Eye (tissue), 1 donor: ENCODE data around the gene CERKL.
"Not testable (repeated sequence)": the region's sequence is repeated elsewhere in the genome, so short reads cannot be mapped to it uniquely, and the experiment has no call there.

Source experiments
- DNase-seq: peaks from one replicate; pipeline ENCODE4 v3.0.0-alpha.2; 2015

Gene CERKL

DNA sequence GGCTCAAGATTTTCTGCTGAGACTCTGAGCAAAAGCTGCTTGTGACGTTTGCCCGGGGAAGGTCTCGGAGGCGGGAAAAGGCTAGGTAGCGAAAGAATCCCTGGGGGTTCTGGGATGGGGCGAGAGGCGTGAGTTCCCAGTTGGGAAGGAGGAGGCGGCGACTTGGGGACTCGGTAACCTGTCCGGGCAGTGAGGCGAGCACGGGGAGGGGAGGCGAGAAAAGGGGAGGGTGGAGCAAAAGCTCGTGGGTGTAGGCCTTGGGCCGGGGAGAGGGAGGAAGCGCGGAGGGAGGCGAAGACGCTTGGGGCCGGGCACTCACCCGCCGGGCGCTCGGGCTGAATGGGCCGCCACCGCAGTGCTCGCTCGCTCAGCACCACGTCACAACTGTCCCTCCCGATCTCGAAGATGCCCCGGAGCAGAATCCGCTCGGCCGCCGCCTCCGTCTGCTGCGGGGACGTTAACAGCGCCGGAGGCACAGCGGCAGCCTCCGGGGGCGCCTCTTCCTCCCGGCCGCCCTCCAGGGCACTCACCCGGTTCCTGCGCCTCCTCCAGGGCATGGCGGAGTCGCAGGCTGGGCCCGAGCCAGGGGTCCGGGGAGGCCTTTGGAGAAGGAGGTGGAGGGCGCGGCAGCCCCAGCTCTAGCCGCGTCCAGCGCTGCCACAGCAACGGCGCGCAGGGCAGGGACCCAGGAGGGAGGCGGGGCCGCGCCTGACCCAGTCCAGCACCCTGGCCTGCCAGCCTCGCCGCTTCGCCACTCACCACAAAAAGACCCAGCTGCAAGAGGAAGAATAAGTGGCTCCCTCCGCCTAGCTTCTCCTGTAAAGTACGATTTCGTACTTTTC, at the start of gene CERKL:
Gene CERKL (minus strand): TSS at position 656 of the 842 bp plus-strand sequence. CDS start 99 bp downstream, at position 557.
- peak; percentile 75 for DNase-seq

- DNase-seq, result not testable (repeated sequence)
Observed at GRCh38 chr2:181702519-181702918, 45.6 kb upstream of the CERKL start.

DNA sequence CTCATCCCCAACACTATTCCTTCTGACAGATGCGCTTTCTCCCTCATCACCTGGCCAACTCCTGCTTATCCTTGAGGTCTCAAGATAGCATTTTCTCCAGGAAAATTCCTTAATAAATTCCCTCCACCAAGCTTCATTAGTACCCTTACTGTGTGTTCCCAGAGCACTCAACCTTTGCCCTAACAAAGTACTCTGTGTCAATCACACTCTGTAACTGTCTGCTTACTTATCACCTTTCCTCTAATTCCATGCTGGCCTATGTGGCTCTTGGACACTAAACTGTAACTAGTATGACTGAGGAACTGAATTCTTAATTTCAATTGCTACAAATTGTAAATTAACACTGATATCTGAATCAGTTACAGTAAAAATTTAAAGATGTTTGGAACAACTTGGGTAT, 41.3 kb upstream of the CERKL start:
- no peak for DNase-seq

DNA sequence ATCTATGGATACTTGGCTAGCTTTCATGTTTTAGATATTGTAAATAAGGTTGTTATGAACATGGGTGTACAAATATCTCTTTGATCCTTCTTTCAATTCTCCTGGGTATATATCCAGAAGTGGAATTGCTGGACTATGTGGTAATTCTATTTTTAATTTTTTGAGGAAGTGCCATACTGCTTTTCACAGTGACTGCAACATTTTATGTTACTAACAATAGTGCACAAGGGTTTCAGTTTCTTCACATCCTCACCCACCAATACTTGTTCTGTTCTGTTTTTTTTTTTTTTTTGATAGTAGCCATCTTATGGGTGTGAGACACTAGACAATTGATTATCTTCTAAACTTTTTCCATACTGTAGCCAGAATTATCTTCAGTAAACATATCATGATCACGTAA, 40.7 kb upstream of the CERKL start:
- no peak for DNase-seq

DNA sequence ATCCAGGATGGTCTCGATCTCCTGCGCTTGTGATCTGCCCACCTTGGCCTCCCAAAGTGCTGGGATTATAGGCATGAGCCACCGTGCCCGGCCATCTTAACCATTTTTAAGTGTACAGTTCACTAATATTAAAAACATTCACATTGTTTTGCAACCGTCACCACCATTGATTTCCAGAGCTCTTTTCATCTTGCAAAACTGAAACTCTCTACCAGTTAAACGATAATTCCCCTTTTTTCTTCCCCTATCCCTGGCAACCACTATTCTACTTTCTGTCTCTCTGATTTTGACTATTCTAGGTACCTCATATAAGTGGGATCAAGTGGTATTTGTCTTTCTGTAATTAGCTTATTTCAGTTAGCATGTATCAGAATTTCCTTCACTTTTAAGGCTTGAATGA, 40.2 kb upstream of the CERKL start:
- no peak for DNase-seq

DNA sequence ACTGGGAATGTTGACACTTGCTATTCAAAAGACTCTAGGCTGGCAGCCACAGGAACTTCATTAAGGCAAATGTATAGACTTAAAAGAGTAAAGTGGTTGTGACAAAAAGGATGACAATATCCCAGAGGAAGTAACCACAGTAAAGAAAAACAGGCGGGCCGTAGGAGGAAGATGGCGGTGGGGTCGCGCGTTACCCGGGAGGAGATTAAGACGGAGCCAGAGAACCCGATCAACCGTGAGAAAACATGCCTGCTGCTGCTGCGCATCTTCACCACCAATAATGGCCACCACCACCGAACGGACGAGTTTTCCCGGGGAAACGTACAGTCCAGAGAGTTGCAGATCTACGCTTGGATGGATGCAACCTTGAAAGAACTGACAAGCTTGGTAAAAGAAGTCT, 37.4 kb upstream of the CERKL start:
- no peak for DNase-seq

- DNase-seq, result no peak
Observed at GRCh38 chr2:181690860-181691259, 34.0 kb upstream of the CERKL start.

- DNase-seq, result peak; percentile 4
Observed at GRCh38 chr2:181686576-181687185, 29.8 kb upstream of the CERKL start.

- peak; percentile 67 for DNase-seq
Observed at GRCh38 chr2:181685150-181685688, 28.3 kb upstream of the CERKL start.

DNA sequence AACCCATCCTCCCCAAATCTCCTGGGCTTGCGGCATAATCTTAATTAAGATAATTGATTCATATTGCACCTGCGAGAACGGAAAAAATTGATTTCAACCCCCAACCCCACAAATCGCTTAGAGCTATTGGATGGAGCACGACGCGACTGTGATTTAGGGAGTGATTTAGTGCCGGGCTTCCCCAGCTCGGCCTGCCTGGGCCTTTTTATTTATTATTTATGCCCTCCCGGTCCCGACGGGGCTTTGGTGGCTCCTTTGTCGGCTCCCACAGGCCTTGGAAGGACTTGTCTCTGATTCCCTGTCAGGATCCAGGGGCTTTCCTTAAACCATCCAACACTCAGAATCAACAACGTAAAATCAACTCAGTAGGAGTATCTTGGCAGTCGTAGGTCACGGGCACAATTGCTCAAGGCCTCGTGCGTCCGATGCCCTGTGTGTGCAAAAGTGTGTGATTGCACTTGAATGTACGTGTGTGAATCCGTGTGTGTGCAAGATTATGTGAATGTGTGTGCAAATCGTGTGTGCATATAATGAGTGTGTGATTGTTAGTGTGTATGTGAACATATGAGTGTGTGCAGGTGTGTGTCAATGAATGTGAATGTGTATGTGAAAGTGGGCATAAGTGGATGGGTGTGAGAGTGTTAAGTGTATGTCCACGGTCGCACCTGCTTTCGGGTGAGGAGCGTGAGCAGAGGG, 27.7 kb upstream of the CERKL start:
- DNase-seq, result peak; percentile 74

DNA sequence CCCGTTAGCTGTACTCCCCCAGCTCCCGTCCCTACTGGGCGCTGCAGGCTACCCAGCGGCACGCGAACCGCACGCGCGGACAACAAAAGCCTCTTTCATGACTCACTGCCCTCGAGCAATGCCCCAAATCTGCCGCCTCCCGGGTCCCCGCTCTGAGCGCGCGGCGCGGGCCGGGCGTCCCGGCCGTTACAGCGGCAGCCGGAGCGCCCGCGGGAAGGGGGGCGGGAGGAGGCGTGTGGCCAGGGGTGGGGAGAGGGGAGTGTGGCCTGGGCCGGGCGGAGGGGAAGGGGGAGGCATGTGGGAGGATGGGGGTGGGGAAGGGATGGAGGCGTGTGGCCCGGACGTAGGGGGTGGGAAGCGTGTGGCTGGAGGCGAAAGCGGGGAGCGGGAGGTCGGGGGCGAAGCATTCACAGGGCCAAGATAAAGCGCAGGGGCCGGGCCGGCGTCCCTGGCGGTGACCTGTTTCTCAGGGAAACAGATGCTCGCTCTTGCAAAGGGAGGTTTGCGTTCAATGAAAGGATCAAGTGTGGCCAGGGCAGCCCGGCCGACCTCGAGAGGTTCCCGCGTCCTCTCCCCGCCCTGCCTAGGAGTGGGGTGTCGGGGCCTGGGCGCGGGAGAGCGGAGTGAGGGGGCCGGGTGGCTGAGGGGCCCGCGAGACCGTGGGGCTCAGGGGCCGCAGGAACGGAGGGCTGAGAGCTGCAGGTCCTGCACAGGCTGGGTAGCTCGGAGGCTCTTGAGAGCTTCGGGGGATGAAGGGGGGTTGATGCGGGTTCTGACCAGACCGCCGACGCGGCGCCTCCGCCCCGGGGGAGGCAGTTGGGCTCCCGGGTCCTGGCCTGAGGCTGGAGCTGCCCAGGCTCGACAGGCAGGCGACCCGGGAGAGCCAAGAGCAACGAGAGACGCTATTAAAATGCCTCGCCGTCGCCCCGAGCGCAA, 26.9 kb upstream of the CERKL start:
- peak; percentile 90 for DNase-seq

- DNase-seq, result peak; percentile 68
Observed at GRCh38 chr2:181682795-181683517, 26.1 kb upstream of the CERKL start.

GRCh38 chr2:181682026-181682789, 25.3 kb upstream of the CERKL start:
- DNase-seq, result peak; percentile 41

DNA sequence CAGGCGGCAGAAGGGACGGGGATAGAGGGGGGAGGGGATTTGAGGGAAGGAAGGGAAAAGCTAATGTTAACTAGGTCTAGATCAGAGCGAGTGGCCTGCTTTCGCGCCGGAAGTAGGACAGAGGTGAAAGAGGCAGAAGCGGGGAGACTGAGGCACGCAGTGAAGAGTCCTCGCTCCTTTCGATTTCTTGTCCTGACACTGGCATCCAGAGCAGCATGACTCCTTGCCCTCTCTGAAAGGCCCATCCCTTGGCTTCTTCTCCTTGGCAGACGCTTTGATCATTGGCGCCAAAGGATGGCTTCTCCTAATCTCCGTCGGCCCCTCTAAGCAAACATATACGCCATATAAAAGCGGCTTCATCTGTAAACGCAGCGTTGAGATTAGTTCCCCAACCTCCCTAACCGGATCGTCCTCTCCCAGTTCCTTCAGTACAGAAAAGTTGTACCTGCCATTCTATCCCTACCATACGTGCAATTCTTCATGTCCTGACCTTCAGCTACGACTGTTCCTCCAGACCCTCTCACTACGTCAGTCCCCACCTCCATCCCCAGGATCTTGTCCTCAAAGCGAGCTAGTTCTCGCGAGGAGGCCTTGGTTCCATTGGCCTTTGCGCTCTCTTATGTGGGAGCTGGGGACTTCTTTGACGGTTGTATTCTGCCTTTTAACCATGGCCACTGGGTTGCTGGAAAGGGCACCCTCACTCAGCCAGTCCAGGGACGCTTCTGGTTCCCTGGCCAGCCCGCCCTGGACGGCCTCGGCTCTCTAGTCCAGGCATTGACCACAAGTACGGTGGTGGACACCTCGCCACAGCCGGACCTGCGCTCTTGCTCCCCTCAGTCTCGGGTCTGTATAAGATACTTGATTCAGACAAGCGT, 24.3 kb upstream of the CERKL start:
- peak; percentile 64 for DNase-seq

DNA sequence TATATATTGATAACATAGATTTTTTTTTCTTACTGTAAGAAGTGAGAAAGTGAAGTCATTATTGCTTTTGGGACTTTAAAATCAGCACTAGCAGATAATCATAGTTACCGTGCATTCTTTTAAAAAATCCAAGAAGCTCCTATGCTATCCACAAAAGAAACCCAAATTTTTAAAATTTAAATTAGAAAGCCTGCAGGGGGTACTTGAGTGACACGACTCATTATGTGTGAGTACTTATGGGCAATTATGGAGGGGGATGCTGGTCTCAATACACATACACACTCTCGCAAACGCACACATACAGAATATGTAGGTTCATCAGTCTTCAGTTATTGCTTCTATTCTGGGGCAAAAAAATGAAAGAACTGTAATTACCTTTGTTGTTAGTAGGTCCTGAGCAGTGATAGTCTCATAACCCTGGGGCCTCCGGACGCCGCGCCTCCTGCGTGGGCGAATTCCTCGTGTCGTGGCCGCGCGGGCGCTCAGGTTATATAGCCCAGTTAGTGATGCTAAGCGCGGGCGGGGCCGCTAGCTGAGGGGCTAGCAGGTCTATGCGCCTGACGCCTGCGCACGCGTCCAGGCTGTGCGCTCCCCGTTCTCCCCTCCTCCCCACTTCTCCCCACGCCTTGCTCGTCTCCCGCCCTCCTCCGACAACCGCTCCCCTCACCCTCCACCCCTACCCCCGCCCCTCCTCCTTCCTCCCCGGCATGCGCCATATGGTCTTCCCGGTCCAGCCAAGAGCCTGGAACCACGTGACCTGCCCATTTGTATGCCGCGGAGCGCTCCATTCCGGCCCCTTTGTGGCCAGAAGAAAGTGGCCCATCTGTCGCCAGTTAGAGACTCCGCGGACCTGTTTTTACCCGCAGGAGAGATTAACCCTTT, 23.4 kb upstream of the CERKL start, which contains the start of gene NEUROD1:
Gene NEUROD1 (minus strand): TSS at position 463 of the 882 bp plus-strand sequence. CDS start 1,657 bp downstream, outside the sequence.
- DNase-seq, result peak; percentile 93

- peak; percentile 49 for DNase-seq
Observed at GRCh38 chr2:181679544-181679979, 22.7 kb upstream of the CERKL start.

- DNase-seq, result peak; percentile 59
Observed at GRCh38 chr2:181678861-181679543, 22.1 kb upstream of the CERKL start.
